GM12873 (cell line): ENCODE data around the gene MRPS33.
A peak's percentile ranks its signal among the peaks of the same experiment; 100 is the strongest.

ENCODE experiments used
- CTCF ChIP-seq: IDR thresholded peaks from 2 replicates; pipeline ENCODE4 v1.5.1; 2012; ENCODE audit warnings: low read depth, mild to moderate bottlenecking, moderate library complexity, low read length, control low read depth; ENCODE audit not compliant: insufficient read depth; ENCODE audit errors: missing control alignments

Gene MRPS33

GRCh38 chr7:140983802-140984201 lies 30.9 kb downstream of the MRPS33 start:
- peak; percentile 38 for TF ChIP-seq CTCF

GRCh38 chr7:140982508-140982907 lies 32.2 kb downstream of the MRPS33 start:
- TF ChIP-seq CTCF = no peak

GRCh38 chr7:140981951-140982350 lies 32.8 kb downstream of the MRPS33 start:
- no peak for TF ChIP-seq CTCF

GRCh38 chr7:140977741-140978140 lies 37.0 kb downstream of the MRPS33 start:
- TF ChIP-seq CTCF = no peak

GRCh38 chr7:140972876-140973829 lies 41.6 kb downstream of the MRPS33 start:
- no peak for TF ChIP-seq CTCF

GRCh38 chr7:140972344-140972743 lies 42.4 kb downstream of the MRPS33 start:
- no peak for TF ChIP-seq CTCF

- no peak for TF ChIP-seq CTCF
Measured at GRCh38 chr7:140967438-140967837, 47.3 kb downstream of the MRPS33 start.
